GM19395 (cell line): ENCODE results near the gene GRIK2.

ENCODE experiments used
- ATAC-seq: cut with Tn5 transposase; IDR thresholded peaks from one replicate; pipeline ENCODE4 v1.9.1; 2021; ENCODE audit warnings: mild to moderate bottlenecking, moderate library complexity; ENCODE audit not compliant: unreplicated experiment

GRIK2 gene

GRCh38 chr6:101853231-101854085 lies 459.9 kb downstream of the GRIK2 start:
- ATAC-seq = no peak

GRCh38 chr6:101876431-101876830 lies 482.9 kb downstream of the GRIK2 start:
- no peak for ATAC-seq

GRCh38 chr6:101878554-101879276 lies 485.2 kb downstream of the GRIK2 start:
- no peak for ATAC-seq

DNA sequence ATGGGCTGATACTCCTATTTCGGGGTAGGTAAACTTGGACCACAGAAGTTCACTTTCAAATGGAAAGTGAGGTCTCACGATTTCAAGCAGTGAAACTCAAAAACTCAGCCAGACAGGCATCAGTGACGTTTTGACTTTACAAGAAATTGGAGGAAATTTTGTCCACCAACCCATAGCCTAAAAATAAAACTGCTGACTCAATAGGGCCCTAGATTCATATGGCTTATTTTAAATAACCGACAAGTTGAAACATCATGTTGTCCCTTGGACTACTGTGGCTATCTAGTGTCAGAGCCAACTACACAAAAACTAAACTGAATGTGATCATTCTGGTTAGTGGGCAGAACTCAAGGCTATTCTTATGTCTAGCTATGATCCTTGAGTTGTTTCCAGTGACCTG lies 486.3 kb downstream of the GRIK2 start:
- no peak for ATAC-seq

- ATAC-seq = no peak
Measured at GRCh38 chr6:101883505-101883904, 490.0 kb downstream of the GRIK2 start.

DNA sequence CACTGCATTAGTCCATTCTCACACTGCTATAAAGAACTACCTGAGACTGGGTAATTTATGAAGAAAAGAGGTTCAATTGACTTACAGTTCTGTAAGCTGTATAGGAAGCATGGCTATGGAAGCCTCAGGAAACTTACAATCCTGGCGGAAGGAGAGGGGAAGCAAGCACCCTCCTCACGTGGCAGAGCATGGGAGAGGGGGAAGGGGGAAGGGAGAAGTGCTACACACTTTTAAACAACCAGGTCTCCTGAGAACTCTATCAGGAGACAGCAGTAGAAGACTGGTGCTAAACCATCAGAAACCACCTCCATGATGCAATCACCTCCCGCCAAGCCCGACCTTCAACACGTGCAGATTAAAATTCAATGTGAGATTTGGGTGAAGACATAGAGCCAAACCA lies 494.0 kb downstream of the GRIK2 start:
- no peak for ATAC-seq

DNA sequence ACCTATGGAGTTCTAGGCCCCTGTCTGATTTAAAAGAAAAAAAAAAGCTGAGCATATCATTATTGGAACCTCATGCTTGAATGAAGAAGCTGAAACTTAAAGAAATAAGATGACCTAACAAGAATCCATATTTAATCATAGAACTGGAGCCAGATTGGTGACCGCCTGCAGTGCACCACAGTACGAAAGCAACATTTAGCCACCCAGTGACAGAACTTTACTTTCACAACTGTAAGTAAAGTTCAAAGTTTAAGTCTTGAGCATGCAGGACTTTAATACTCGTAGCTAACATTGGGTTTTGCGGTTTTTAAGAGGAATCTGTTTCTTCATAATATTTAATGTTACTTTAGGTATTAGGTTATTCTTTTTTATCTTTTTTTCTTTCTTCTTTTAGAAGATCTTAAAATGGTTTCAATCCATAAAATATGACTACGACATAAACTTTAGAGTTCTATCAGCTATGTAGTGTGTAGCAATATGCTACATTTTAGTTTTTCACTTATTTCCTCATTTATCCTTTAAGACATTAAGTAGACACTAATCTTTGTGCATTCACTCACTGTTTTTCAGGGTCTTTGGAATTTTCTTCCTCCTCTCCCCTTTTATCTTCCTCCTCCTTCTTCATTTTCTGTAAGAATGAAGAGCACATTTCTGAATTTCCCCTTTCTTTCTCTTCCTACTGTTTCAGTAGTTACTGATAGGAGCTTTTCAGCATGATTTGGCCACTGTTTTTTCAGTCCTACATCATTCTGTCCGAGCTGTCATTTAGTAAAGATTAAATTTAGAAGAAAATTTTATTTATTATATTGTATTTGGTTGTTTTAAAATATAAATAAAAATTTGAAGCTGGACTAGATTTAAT lies 514.1 kb downstream of the GRIK2 start:
- no peak for ATAC-seq

GRCh38 chr6:101909366-101909765 lies 515.9 kb downstream of the GRIK2 start:
- ATAC-seq = no peak

GRCh38 chr6:101912311-101912710 lies 518.8 kb downstream of the GRIK2 start:
- ATAC-seq = no peak

DNA sequence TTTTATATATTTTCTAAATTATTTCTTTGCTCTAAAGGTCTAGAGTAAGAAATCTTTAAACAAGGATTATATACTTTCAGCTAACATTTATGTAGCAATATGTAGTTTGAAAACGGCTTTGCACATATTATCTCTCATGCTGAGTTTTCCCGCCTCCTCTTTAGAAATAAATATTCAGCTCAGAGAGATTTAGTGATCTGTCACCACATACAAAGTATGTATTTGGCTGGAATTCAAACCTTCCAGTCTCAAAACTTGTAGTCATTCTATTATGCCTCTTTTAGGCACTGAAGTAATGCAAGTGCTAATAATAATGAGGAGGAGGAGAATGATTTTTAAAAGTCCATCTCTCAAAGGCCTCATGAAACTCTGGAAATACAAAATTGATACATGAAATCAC lies 525.0 kb downstream of the GRIK2 start:
- no peak for ATAC-seq

- no peak for ATAC-seq
Measured at GRCh38 chr6:101921829-101922450, 528.4 kb downstream of the GRIK2 start.

- no peak for ATAC-seq
Measured at GRCh38 chr6:101926149-101926925, 532.8 kb downstream of the GRIK2 start.

DNA sequence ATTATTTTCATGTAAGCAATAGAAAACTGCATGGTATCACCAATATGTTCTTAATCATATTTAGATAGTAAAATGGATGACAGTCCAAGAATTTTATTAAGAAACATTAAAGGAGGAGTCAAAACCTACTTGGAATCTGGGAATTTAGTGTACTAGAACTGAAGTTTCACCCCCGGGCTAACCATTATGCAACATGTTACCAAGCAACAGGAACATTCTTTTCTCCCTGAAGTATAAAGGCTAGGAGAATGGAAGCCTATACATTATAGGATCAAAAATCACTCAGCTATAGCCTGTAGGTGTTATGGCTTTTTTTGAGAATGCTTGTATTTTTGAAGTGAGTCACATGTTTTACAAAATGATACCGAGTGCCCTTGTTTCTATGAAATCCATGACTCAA lies 538.3 kb downstream of the GRIK2 start:
- ATAC-seq = no peak

GRCh38 chr6:101932704-101933103 lies 539.2 kb downstream of the GRIK2 start:
- ATAC-seq = no peak

DNA sequence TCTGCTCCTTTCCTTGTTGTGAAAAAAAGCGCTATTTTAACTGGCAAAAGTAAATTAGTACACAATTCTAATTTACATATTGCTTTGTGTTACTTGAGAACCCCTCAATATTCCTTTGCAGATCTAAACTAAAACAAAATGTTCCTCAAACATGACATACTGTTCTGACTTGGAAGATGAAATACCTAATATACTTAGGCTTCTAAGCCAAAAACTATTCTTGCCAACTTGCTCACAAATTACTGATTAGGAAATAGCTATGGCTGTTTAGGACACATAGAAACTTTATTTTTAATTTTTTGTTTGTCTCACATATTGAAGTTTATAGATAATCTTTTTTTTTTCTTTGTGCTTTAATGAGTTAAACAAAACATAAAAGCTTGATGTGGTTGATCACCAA lies 542.2 kb downstream of the GRIK2 start:
- no peak for ATAC-seq

DNA sequence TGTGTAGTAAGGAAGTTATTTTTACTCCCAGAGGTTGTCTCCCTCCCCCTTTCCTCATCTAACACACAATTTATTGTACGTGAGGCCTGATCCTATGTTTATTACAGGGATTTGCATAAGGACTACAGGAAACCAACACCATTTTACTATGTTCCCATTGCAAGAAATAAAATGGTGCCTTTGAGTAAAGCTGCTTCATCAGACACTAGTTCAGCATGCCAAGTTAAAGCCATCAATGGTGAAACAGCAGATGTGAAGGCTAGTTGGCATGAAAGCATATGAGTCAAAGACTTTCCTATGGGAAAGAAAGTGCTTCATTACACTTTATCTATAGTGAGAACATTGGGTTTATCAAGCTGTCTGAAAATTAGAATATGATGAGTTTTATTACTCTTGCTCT lies 543.0 kb downstream of the GRIK2 start:
- no peak for ATAC-seq

GRCh38 chr6:101937108-101937507 lies 543.6 kb downstream of the GRIK2 start:
- no peak for ATAC-seq

DNA sequence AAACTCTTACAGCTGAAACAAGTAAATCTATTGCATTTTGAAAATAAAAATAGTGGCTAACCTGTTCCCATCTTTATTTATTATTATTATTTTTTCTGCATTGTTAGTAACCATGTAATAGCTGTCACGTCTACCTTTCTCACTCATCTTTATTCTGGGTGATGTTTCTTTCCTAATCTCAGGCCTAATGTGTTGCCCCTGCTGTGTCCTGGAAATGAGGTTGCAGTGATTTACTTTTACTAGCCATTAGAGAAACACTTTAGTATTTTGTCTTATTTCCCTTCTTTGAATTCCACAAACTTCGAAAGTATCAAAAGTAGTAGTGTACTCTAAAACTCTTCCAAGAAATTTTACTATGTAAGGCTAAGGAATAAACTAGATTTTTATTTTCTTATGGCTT lies 546.9 kb downstream of the GRIK2 start:
- ATAC-seq = no peak

DNA sequence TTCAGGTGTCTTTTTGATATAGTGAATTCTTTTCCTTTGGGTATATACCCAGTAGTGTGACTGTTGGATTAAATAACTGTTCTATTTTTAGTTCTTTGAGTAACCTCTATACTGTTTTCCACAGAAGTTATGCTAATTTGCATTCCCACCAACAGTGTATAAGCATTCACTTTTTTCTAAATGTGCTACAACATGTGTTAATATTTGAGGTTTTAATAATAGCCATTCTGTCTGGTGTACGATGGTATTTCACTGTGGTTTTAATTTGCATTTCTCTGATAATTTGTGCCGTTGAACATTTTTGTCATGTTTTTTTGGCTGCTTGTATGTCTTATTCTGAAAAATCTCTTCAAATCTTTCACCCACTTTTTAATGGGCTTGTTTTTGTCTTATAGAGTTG lies 563.5 kb downstream of the GRIK2 start:
- ATAC-seq = no peak

DNA sequence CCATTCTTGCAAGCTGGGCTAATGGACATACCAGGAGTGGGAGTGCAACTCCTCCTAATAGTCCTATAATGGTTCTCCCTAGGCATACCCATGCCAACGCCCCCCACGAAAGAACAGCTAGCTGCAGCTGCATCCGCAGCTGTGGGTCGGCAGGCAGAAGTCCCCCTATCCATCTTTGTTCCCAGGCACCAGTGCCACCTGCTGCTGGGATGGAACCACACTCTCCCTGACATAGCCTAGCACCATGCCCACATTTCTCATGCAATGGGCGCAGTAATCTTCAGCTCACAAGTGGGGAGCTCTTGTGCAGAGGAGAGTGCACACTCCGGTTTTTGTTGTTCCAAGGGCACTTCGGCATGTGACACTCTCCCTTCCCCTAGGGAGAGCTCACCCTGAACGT lies 567.8 kb downstream of the GRIK2 start:
- ATAC-seq = no peak
